Transverse colon (tissue), 4 donors: ENCODE measurements around the gene NDST3. TPM values are rescaled to one million over a fixed set of nuclear protein-coding genes. Genes with fewer than 3 reads are reported as not detected.

Experiments
- DNase-seq: peaks from one replicate; pipeline ENCODE4 v3.0.0-alpha.2; 2019
- H3K27ac ChIP-seq, 4 donors: fragments of 200-600 bp; sonication (generic); 2 replicates each; pipeline ENCODE4 v1.5.1; 2016 to 2018; ENCODE audit warnings: inconsistent platforms in 4 of 4
- H3K27me3 ChIP-seq: fragments of 200-600 bp; sonication (generic); 2 replicates; pipeline ENCODE4 v1.5.1; 2017; ENCODE audit warnings: inconsistent platforms
- H3K36me3 ChIP-seq, 4 donors: fragments of 200-600 bp; sonication (generic); 2 replicates each; pipeline ENCODE4 v1.5.1; 2017 to 2019; ENCODE audit warnings: inconsistent platforms in 4 of 4
- H3K4me1 ChIP-seq, 4 donors: fragments of 200-600 bp; sonication (generic); 2 replicates each; pipeline ENCODE4 v1.5.1; 2017 to 2020; ENCODE audit warnings: inconsistent platforms in 4 of 4
- H3K4me3 ChIP-seq, 4 donors: fragments of 200-600 bp; sonication (generic); 1 replicate in 1 of 4; 2 replicates in 3 of 4; pipeline versions ENCODE4 v1.5.1 to v1.6.1; 2017 to 2019; ENCODE audit warnings: inconsistent platforms in 4 of 4
- H3K9me3 ChIP-seq, 2 donors: fragments of 200-600 bp; sonication (generic); 2 replicates each; pipeline ENCODE4 v1.5.1; 2017 to 2019; ENCODE audit warnings: inconsistent platforms in 2 of 2
- EP300 ChIP-seq: sonication (generic); formaldehyde crosslinking; IDR thresholded peaks from one replicate; pipeline ENCODE4 v1.6.1; 2017; ENCODE audit warnings: antibody characterized with exemption, low read depth
- POLR2A ChIP-seq: fragments of 450-650 bp; IDR thresholded peaks from one replicate; pipeline ENCODE4 v1.6.1; 2016; ENCODE audit warnings: antibody characterized with exemption, mild to moderate bottlenecking, moderate library complexity
- POLR2AphosphoS5 ChIP-seq, 3 donors: sonication (generic); formaldehyde crosslinking; IDR thresholded peaks; one replicate each; pipeline ENCODE4 v1.6.1; 2016; ENCODE audit warnings: antibody characterized with exemption in 3 of 3
- WGBS, 2 donors: methylation state at CpG; one replicate each; pipeline ENCODE4 v1.1.5; 2018; ENCODE audit warnings: low coverage in 1 of 2; 5-methylcytosine and 5-hydroxymethylcytosine counted together
- in situ Hi-C, 4 donors: fragments of 200-750 bp; cut with MboI; loops; one replicate each; pipeline versions ENCODE4 v1.15.0 to v1.15.1; 2017; ENCODE audit warnings: low sequenced_read_pairs in 3 of 4, low pct_ligation_motif_present in 1 of 4, low pct_unique_long_range_greater_than_20kb in 1 of 4
- intact Hi-C: fragments of 100-400 bp; cut with DNase I; formaldehyde crosslinking; loops from one replicate; pipeline ENCODE4 v1.15.1; 2023; ENCODE audit warnings: low total_unique reads
- total RNA-seq, 4 donors: library from RNA; depleted of rRNA; stranded (reverse); fragments of >200 nt; gene quantifications; one replicate each; pipeline ENCODE4 v1.1.0, GENCODE V29; 2016
- TF ChIP-seq, protein P1 (sequence below), 5 experiments: fragments of 200-600 bp in 3 of 5; fragments of 450-650 bp in 2 of 5; sonication (generic) in 3 of 5; IDR thresholded peaks; 1 replicate in 2 of 5; 2 replicates in 3 of 5; pipeline ENCODE4 v1.5.1; 2016 to 2017; ENCODE audit warnings: antibody characterized with exemption in 5 of 5, inconsistent platforms in 3 of 5, mild to moderate bottlenecking in 2 of 5, moderate library complexity in 1 of 5

NDST3 gene
- total RNA-seq, 4 donors from 2014 or later = 0.14 to 1.5 TPM; not detected in 2

DNA sequence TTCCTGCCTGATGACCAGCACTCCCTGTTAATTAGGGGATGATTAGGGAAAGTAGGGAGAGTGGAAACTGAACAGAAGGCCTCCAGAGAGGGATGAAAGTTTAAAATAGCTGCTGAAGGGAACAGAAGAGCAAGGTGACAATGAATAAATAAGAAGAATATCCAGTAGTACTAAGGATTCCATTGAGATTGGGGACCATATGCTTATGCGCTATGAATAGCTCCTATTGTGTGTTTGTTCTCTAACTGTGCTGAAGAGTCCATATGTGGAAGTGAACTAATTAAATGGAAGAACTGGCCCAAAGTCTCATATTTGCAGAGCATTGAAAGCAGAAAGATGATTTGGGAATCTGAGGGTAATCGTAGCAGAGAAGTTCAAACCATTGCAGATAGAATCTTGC is 181.5 kb downstream of the NDST3 start:
- in situ Hi-C loops (loop anchor here in 1 of 4 donors (25.0 kb wide), 1 partner anchor 1854 kb away; no protein-coding TSS in a partner anchor), intact Hi-C loops (no loop called here)
- H3K36me3 ChIP-seq = no peaks in the 10 kb centered on the region
- no peak overlapping the region for H3K4me3 ChIP-seq
- DNase-seq = no peak
- no peaks in the 10 kb centered on the region for H3K4me1 ChIP-seq
- no peak for TF ChIP-seq EP300
- TF ChIP-seq, protein P1, sequence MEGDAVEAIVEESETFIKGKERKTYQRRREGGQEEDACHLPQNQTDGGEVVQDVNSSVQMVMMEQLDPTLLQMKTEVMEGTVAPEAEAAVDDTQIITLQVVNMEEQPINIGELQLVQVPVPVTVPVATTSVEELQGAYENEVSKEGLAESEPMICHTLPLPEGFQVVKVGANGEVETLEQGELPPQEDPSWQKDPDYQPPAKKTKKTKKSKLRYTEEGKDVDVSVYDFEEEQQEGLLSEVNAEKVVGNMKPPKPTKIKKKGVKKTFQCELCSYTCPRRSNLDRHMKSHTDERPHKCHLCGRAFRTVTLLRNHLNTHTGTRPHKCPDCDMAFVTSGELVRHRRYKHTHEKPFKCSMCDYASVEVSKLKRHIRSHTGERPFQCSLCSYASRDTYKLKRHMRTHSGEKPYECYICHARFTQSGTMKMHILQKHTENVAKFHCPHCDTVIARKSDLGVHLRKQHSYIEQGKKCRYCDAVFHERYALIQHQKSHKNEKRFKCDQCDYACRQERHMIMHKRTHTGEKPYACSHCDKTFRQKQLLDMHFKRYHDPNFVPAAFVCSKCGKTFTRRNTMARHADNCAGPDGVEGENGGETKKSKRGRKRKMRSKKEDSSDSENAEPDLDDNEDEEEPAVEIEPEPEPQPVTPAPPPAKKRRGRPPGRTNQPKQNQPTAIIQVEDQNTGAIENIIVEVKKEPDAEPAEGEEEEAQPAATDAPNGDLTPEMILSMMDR (IDR thresholded peaks at IDR 0.05) = no peak
- TF ChIP-seq POLR2AphosphoS5 (IDR thresholded peaks at IDR 0.05) = no peak
- no peak for TF ChIP-seq POLR2A
- no peaks in the 10 kb centered on the region for H3K9me3 ChIP-seq
- no peaks in the 10 kb centered on the region for H3K27me3 ChIP-seq
- 87 to 89% methylated on average over 1 to 2 of the region's 2 CpGs for WGBS, 2 donors
- no peak overlapping the region for H3K27ac ChIP-seq

DNA sequence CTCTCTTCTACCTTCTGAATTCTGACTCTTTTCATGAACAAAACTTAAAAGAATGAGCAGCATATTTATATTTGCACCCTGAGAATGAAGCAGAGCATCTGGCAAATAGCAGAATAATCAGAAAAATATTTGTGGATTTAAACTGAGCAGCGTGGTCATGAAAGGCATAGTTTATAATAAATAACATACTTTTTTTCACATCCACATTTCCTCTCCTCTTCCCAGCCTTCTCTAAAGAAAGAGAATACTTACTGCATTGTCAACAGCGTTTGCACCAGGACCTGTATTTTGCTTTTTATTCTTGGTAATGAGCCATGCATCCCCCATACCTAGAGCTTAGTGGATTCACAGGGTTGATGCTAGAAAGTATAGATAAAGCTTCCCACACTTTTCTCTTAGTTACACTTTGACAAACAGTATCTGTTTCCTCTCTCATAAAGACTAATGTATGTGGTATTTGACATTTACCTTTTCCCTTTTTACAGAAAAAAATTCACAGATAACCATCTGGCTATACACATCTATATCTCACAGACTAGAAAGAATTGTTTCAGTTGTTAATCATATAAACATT is 187.0 kb downstream of the NDST3 start:
- no peak for TF ChIP-seq POLR2A
- TF ChIP-seq, protein P1 (IDR thresholded peaks at IDR 0.05) = no peak
- no peak for TF ChIP-seq POLR2AphosphoS5 (IDR thresholded peaks at IDR 0.05)
- no peak for DNase-seq
- in situ Hi-C loops (loop anchor here in 1 of 4 donors (25.0 kb wide), 1 partner anchor 1859 kb away; no protein-coding TSS in a partner anchor), intact Hi-C loops (no loop called here)
- Histone ChIP-seq H3K36me3 (no peaks in the 10 kb centered on the region), H3K27me3 (no peaks in the 10 kb centered on the region), H3K4me3 (no peak overlapping the region), H3K9me3 (no peaks in the 10 kb centered on the region), H3K27ac (no peak overlapping the region), H3K4me1 (peaks cover 0 to 17% (median 3%) of the 10 kb centered on the region in 4 donors)
- WGBS, 2 donors = 44 to 56% methylated on average over 2 of the region's 2 CpGs

- Histone ChIP-seq H3K9me3 (no peaks in the 10 kb centered on the region), H3K27ac (no peak overlapping the region), H3K4me1 (peaks cover 0 to 17% (median 3%) of the 10 kb centered on the region in 4 donors), H3K36me3 (no peaks in the 10 kb centered on the region), H3K4me3 (no peak overlapping the region), H3K27me3 (no peaks in the 10 kb centered on the region)
- intact Hi-C loops = no loop called here
- in situ Hi-C loops = loop anchor here in 1 of 4 donors (25.0 kb wide), 1 partner anchor 1862 kb away; no protein-coding TSS in a partner anchor
- WGBS, 2 donors = 0 to 3% methylated on average over 3 of the region's 3 CpGs
- DNase-seq = no peak
- TF ChIP-seq POLR2AphosphoS5 (IDR thresholded peaks at IDR 0.05) (no peak), EP300 (no peak), POLR2A (no peak)
- TF ChIP-seq, protein P1 (IDR thresholded peaks at IDR 0.05) = peak; percentile 39 to 71 (median 66)
Measured at GRCh38 chr4:118224243-118224829, 190.1 kb downstream of the NDST3 start.

DNA sequence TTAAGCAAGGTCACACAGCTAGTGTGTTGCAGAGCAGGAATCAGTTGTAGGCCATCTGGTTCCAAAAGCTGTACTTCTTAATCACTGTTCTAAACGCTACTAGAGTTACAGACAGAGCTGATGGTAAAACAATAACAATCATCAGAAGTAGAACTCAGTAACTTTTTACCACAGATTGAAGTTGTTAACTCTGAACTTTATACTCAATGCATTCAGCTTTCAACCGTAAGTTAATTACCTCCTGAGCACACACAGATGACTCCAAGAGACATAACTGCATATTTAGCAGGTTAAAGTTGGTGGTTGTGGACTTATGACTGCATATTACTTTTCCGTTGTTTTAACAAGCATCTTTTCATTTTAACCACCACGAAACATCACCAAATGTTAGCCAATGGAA is 191.2 kb downstream of the NDST3 start:
- 49 to 50% methylated on average over 4 of the region's 4 CpGs for WGBS, 2 donors
- no peak for DNase-seq
- Histone ChIP-seq H3K27ac (peak overlapping the region in 2 of 4 donors; percentile 10), H3K27me3 (no peaks in the 10 kb centered on the region), H3K9me3 (no peaks in the 10 kb centered on the region), H3K36me3 (no peaks in the 10 kb centered on the region), H3K4me3 (no peak overlapping the region), H3K4me1 (peaks cover 0 to 17% (median 3%) of the 10 kb centered on the region in 4 donors)
- no peak for TF ChIP-seq POLR2A
- TF ChIP-seq, protein P1 (IDR thresholded peaks at IDR 0.05) = no peak
- intact Hi-C loops (no loop called here), in situ Hi-C loops (no loop called here)
